SKM-1 treated with dmso at 0.1 percent for 144 hours (cell line): ENCODE data around the gene TRPC4.
"Not testable (repeated sequence)": the region's sequence is repeated elsewhere in the genome, so short reads cannot be mapped to it uniquely, and the experiment has no call there.

Experiments
- DNase-seq: peaks from one replicate; lab custom pipeline; 2025; ENCODE audit not compliant: unreplicated experiment; lab: John Stamatoyannopoulos, UW

TRPC4 gene

DNA sequence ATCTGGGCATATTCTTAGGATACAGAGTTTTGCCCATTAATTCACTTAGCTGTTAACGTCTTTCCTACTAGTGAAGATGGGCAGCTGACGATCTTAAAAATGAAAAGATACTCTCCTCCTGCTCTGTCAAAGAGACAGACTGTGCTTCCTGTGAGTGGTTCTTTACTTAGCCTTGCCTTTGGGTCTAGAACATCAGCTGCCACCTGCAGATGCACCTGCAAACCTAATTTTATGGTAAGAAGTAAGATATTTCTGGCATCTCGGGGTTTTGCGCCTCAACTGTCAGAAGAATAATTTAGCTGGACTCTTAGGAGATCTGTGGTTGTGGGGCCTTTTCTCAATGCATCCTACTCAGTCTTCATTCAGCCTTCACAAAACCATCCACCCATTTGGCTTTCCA, 36.2 kb downstream of the TRPC4 start:
- DNase-seq, result no peak

DNA sequence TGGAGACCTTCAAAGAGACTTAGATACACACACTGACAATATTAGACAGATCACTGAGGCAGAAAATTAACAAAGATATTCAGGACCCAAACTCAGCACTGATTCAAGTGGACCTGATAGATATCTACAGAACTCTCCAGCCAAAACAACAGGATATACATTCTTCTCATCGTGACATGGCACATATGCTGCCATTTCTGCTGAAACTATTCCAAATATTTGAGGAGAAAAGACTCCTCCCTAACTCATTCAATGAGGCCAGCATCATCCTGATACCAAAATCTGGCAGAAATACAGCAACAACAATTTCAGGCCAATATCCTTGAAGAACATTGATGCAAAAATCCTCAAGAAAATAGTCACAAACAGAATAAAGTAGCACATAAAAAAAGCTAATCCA, 53.3 kb downstream of the TRPC4 start:
- no peak for DNase-seq

DNA sequence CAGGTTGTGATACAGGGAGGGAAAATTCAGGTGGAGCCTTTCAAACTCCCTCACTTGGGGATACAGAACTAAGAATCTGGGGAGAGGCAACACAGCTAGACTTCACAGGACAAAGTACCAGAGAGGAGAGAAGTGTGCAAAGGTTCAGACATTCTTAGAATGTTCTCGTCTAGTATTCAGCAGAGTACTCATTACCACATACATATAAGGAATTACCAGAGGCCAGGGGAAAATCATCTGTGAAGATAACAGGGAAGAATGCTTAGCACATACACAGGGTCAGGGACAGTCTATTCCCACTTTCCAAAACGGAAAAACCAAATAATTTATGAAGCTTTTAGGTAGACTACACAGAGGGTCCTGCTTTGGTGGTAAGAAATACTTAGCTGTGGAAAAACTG, 58.1 kb downstream of the TRPC4 start:
- no peak for DNase-seq

DNA sequence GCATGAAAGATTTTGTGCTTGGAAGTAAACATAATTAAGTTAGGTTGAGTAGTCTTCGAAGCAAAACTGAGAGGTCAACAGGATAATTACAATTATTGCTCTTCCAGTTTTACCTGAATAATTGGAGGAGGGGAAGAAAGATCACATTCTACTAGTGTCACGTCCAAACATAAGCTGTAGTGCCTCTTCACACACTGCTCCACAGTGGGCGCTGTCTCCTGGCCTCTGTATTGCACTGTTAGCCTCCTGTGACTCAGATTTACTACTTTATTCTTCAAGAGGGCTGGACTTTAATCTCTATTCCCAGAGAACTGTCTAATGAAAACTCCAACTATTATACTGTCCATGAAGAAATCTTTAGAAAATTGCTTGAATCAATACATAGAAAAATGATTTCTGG, 62.9 kb downstream of the TRPC4 start:
- DNase-seq, result no peak

DNA sequence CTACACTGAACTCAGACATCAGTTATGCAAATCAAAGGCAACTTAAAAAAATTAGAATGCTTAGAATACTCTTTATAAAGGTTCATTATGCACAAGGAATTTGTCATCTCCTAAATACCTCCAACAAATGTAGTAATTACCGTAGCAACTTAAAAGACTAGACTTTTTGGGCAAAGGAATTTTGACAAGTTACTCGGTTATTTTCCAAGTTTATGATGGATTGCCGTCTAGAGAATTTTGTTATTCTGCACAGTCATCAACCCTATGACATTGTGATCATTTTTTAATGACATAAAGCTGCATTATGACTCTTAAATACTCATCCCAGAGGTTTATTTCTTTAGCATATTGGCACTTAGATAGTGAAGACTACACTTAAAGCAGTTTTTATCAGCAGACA, 71.9 kb downstream of the TRPC4 start:
- no peak for DNase-seq

DNA sequence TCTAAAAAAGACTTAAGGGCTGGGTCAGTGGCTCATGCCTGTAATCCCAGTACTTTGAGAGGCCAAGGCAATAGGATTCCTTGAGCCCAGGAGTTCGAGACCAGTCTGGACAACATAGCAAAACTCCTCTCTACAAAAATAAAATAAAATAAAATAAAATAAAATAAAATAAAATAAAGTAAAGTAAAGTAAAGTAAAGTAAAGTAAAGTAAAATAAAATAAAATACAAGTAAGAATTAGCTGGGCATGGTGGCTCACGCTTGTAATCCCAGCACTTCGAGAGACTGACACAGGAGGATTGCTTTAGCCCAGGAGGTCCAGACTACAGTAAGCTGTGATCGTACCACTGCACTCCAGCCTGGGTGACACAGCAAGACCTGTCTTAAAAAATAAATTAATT, 72.8 kb downstream of the TRPC4 start:
- not testable (repeated sequence) for DNase-seq

DNA sequence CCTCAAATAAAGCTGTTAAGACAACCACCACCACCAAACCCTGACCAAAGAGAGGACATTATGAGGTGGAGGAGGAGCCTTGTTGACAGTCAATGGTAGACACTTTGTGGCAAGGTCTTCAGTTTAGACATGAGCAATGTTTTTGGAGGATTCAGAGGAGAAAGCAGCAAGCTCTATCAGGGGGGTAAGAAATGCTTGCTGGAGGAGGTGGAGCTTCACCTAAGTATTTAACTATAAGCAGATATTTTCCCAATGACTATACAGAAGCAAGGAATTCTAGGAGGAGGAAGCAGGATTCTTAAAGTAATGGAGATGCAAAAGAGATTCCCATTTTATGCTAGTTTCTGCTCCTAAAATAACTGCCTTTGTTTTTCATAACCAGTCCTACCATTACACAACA, 74.2 kb downstream of the TRPC4 start:
- no peak for DNase-seq

DNA sequence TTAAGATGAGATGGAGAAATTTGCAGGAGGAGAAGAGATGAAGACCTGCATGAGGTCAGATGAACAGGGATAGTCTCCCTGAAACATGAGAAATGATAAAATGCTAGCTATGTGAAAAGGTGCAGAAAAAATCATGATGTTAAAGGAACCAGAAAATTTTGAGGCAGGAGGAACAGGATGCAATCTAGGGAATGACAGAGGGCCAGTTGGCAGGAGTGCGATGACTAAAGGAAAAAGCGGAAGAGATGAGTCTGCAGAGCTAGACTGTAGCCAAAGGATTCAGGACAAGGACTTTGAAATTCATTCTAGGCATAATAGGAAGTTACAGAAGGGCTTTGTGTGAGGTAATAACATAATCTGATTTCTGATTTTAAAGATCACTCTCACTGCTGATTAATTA, 77.9 kb downstream of the TRPC4 start:
- no peak for DNase-seq

DNA sequence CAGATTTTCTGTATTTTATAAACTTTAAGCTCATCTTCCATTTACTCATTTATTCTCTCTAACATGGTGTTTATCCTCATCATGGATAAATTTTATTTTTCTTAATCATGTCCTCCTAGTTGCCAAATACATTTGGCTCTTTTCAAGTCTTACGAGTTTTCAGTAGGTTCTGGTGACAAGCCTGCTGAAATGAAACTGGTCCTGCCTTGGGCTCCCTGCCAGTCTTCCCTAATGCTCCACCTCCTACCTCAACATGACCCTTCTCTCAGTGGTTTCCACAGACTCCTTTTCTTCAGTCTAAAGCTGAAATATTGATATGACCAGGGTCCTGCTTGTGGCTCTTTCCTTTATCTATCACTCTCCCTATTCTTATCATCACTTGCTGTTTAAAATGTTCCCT, 81.2 kb downstream of the TRPC4 start:
- DNase-seq, result no peak

DNA sequence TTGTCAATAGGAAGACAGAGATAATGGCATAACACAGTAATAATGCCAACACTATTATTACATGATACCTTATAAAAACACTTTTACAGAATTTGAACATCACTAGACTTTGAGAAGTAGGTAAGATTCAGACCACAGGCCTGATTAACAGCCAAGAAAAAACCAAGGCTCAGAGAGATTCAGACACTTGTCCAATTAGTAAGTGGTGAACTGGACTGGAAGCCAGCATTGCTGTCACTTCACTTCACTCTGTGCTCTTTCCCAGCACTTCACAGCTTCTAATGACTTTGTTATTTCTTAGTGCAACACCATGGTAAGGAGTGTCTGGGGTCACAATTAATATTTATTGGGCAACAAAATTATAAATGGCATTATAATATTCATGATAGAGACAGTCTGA, 91.9 kb downstream of the TRPC4 start:
- no peak for DNase-seq

DNA sequence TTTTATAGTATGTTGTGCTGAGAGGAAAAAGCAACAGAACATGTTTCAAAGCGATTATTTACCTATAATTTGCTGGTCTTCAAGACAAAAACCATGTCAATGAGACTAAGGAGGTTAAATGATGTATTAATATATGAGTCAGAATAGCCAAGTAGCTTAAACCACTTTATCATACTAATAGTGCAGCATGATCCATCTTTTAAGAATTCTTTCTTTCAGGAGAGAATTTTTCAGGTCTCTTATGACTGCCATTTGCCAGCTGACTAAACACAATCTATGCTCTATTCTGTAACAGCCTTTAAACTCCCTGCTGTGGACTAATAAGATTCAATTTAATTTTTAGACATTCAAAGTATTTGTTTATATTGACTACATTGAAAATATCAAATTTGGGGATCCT, 93.7 kb downstream of the TRPC4 start:
- no peak for DNase-seq

DNA sequence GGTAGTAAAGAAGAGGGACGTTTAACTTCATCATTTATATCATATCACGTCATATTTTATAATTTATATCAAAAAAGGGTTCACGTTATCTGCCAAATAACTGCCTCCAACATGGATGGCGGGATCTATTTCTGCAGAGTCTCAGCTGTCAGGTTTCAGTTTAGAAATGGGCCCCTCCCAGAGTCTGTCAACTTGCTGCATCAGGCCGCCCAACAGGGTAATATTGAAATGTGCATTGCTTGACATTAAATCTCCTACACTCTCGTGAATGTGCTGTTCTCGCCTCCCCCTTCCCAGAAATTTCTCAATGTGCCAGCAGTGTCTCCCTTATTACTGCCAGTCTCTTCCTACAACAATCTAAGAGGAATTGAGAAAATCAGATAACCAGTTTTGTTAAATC, 96.9 kb downstream of the TRPC4 start:
- DNase-seq, result no peak

DNA sequence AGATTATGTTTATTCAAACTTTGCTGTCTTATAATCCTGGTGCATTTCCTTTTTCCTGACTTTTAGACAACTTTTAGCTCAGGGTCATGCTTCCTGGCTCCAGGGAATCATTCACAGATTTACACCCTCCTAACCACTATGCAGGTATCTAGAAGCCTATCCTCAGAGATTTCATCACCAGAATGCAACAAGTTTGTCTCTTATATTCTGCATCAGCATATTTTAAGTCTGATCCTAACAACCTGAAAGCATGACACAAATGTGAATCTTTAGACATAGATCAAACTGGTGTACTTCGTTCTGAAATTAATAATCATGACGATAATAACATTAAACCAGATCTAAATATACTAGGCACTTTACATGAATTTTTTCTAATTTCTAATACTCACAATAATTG, 100.0 kb downstream of the TRPC4 start:
- no peak for DNase-seq

DNA sequence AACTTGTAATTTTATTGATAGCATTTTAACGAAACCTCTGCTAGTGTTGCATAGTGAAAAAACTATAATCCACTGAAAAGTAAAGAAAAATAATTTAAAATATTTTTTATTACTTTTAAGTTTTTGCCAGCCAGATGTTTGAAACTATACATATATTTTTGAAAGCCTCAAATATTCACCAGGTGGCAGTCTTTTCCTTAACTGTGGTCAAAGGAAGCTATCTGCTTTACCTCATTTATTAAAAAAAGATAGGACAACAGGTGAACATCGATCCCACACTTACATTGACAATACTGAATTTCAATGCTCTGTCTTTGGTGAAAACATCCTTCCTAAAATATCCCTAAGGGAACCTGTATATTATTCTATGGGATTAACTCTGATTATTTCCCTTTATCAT, 100.5 kb downstream of the TRPC4 start:
- DNase-seq, result no peak

DNA sequence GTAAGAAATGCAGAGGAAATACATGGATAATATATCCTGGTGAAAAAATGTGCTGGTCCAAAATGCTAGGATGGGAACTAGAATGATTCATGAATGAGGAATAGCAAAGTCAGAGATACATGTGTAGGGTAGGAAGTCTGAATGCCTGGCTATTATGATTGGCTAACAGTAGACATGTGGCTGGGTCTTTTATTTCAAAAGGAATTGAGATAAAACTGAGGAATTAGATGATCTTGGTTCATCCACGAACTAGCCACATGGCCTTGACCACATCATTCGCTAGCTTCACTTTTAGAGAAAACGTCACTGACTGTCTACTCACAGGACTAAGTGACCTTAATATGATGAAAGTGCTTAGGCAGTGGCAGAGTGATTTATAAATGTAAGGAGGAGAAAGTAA, 103.1 kb downstream of the TRPC4 start:
- DNase-seq, result no peak

DNA sequence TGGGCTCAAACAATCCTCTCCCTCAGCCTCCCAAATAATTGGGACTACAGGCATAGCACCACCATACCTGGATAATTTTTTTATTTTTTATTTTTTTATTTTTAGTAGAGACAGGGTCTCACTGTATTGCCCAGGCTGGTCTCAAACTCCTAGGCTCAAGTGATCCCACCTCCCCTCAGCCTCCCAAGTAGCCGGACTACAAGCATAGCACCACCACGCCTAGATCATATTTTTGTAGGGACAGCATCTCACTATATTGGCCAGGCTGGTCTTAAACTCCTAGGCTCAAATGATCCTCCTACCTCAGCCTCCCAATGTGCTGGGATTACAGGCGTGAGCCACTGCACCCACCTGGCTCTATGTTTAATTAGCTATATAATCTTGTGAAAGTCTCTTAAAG, 114.2 kb downstream of the TRPC4 start:
- DNase-seq, result no peak

DNA sequence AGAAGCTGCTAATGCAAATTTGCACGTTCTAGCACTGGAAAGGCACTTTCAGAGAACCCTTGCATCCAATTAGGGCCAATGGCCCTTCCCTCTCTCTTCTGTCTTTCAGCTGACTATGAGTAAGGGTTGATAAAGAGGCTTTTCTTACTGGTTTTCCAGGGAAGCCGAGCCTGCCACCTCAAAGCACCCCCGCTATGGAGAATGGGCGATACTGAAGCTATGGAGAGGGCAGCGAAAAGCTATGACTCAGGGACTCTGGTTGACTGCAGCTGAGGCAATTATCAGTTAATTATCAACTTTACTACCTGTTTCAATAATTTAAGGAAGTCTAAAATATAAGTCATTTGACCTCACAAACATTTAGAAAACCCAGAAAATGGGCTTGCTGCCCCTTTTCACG, 115.8 kb downstream of the TRPC4 start:
- DNase-seq, result no peak

DNA sequence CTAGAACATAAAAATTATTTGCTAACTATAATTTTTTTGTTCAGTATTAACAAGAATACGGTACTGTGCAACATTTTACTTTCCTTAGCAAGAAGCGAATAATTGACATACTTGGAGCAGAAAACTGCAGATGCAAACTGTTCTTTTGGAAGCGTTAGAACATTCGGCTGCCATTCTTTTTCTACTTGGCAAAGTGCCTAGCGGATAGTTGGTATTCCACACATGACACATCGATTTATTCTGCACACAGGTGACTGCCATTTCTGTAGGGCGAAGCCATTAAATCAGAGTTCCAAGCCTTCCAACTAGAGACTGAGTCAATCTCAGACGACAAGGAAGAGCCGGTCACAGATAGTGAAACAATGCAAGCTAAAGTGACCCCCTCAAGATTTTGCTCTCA, 117.4 kb downstream of the TRPC4 start:
- DNase-seq, result no peak

DNA sequence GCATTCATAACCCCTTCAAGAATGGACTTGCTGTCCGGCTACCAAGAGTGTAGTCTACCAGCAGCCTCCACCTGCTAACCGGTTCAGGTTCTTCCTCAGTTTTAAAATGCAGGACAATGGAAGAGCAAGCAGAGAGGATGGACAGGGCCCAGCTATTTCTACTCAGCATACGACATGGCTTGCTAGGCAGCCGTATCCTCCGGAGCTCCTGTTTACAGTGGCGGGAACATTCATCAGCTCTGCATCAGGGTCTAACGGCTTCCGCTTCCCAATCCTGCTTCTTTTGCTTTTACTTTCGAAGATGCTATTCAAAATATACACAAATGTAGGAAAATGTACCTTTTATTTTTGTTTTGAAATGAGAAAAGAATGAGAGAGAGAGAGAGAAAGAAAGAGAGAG, 118.5 kb downstream of the TRPC4 start:
- no peak for DNase-seq

DNA sequence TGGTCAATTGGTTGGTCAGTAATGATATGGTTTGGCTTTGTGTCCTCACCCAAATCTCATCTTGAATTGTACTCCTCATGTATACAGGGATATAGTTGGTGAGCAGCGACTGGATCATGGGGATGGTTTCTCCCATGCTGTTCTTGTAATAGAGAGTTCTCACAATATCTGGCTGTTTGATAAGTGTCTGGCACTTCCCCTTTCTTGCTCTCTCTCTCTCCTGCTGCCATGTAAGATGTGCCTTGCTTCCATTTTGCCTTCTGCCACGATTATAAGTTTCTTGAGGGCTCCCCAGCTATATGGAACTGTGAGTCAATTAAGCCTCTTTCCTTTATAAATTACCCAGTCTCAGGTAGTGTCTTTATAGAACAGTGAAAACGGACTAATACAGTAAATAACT, 120.7 kb downstream of the TRPC4 start:
- DNase-seq, result no peak

DNA sequence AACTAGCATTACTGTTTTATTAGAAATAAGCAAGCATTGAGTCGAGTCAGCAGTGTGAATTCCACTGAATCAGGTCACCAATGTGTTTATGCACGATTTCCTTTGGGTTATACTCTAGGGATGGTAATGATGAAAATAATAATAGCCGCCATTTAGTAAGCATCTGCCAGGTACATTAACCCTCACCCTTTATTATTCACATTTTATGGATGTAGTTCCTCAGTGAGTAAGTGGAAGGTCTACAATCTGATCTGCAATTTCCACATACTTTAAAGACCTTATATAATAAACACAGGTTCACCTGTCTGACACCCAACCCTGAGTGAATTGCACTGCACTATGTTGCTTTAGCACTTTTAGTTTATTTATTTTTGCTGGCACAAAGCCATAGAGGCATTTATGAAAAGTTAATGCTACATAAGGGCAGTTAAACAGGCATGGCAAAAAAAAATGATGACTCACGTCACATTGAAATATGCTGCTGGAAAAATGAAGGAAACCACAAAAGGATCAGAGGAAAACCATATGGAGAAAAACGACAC, 122.4 kb downstream of the TRPC4 start:
- no peak for DNase-seq

DNA sequence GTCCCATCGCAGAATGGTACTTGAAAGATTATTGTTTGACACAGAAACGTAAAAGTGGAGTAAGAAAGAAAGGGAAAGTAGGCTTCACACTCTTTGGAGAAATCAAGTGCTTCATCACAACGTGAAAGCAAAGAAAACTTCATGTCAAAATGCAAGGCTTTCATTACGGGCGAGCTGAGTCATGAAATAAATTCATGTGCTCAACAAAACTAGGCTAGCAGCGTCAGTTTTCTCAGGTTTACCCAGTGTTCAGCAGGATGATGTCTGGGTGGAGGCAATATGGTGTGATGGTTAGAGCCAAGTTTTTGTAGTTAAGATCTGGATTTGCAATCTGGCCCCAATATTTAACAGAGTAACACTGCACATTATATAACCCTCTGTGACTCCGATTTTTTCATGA, 128.0 kb downstream of the TRPC4 start:
- no peak for DNase-seq

DNA sequence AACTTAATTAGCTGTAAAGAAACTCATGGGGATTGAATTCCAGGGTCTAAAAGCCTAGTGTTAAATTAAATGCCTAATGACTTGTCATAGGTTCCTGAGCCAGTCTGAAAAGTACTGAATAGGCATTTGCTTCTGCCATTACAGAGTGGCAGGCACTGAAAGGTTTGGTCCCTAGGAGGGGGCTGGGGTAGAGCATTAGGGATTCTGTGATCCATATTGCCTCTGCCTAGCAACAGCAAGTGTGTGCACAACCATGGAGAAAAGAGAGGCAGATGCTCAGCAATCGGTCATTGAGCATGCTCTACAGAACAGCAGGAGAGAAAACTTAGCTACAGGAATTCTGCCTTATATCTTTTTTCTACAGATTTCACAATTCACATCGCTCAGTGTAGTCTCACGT, 133.5 kb downstream of the TRPC4 start:
- DNase-seq, result no peak

DNA sequence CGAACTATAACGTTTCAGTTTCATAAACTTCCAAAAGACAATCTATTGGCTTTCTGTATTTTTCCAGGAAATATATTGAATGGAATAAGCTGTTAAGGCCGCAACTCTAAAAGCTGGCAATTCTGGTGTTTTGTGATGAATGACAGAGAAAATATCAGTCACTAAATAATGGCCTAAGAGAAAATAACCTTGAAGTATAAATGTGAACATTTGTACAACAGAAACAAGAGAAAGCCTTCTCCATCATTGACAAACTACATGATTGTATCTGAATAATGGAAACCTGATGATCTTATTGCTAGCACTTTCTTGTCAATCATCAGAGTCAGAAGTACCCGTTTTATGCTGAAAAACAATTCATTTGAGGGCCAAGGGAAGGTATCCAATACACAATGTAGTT, 134.3 kb downstream of the TRPC4 start:
- DNase-seq, result no peak
